MG63 (cell line): Measurements from ENCODE around the gene UBE2L3. TPM values are rescaled to one million over a fixed set of nuclear protein-coding genes. Genes with fewer than 3 reads are reported as not detected.
"Not testable (repeated sequence)": the region's sequence is repeated elsewhere in the genome, so short reads cannot be mapped to it uniquely, and the experiment has no call there.

Experiments used
- DNase-seq: peaks from one replicate; pipeline ENCODE4 v3.0.0-alpha.2; 2020
- H3K27me3 ChIP-seq: fragments of 250-450 bp; sonication (Bioruptor Pico); 2 replicates; pipeline ENCODE4 v1.5.1; 2020; ENCODE audit warnings: mild to moderate bottlenecking, moderate library complexity
- H3K36me3 ChIP-seq: fragments of 250-450 bp; sonication (Bioruptor Pico); 2 replicates; pipeline ENCODE4 v1.5.1; 2020; ENCODE audit warnings: mild to moderate bottlenecking, moderate library complexity
- H3K4me3 ChIP-seq: fragments of 250-450 bp; sonication (Bioruptor Pico); 2 replicates; pipeline ENCODE4 v1.5.1; 2020; ENCODE audit warnings: mild to moderate bottlenecking, moderate library complexity
- H3K9me3 ChIP-seq: fragments of 250-450 bp; sonication (Bioruptor Pico); 2 replicates; pipeline ENCODE4 v1.5.1; 2020; ENCODE audit warnings: mild to moderate bottlenecking, moderate library complexity
- total RNA-seq: library from RNA; depleted of rRNA; stranded (reverse); fragments of >200 nt; shearing (Covaris generic); gene quantifications from 2 replicates; pipeline ENCODE4 v1.2.3, GENCODE V29; 2014; ENCODE audit warnings: low replicate concordance

Gene UBE2L3
- total RNA-seq, 1 experiment from 2014 or later, result 37.1 TPM

- no peak overlapping the region for H3K4me3 ChIP-seq
- no peaks in the 10 kb centered on the region for H3K9me3 ChIP-seq
- DNase-seq, result peak; percentile 70
- H3K27me3 ChIP-seq, result no peaks in the 10 kb centered on the region
- H3K36me3 ChIP-seq, result peaks cover 51% of the 10 kb centered on the region
Observed at GRCh38 chr22:21591695-21592094, 24.2 kb downstream of the UBE2L3 start.

- Histone ChIP-seq H3K4me3 (no peak overlapping the region), H3K36me3 (peaks cover 55% of the 10 kb centered on the region), H3K27me3 (no peaks in the 10 kb centered on the region), H3K9me3 (no peaks in the 10 kb centered on the region)
- no peak for DNase-seq
Observed at GRCh38 chr22:21592422-21592821, 24.9 kb downstream of the UBE2L3 start.

GRCh38 chr22:21593406-21594232 is 26.1 kb downstream of the UBE2L3 start:
- no peak for DNase-seq
- Histone ChIP-seq H3K36me3 (peaks cover 57% of the 10 kb centered on the region), H3K4me3 (no peak overlapping the region), H3K27me3 (no peaks in the 10 kb centered on the region), H3K9me3 (no peaks in the 10 kb centered on the region)

GRCh38 chr22:21594865-21595452 is 27.4 kb downstream of the UBE2L3 start:
- Histone ChIP-seq H3K9me3 (no peaks in the 10 kb centered on the region), H3K27me3 (no peaks in the 10 kb centered on the region), H3K4me3 (no peak overlapping the region), H3K36me3 (peaks cover 60% of the 10 kb centered on the region)
- no peak for DNase-seq

- not testable (repeated sequence) for H3K4me3 ChIP-seq, H3K27me3 ChIP-seq, DNase-seq, H3K9me3 ChIP-seq
- peaks cover 57% of the 10 kb centered on the region for H3K36me3 ChIP-seq
Observed at GRCh38 chr22:21596356-21597135, 29.0 kb downstream of the UBE2L3 start.

- DNase-seq, result no peak
- Histone ChIP-seq H3K9me3 (no peaks in the 10 kb centered on the region), H3K36me3 (peaks cover 49% of the 10 kb centered on the region), H3K27me3 (no peaks in the 10 kb centered on the region), H3K4me3 (no peak overlapping the region)
Observed at GRCh38 chr22:21598302-21598701, 30.8 kb downstream of the UBE2L3 start.

- Histone ChIP-seq H3K36me3 (peaks cover 40% of the 10 kb centered on the region), H3K27me3 (no peaks in the 10 kb centered on the region), H3K9me3 (no peaks in the 10 kb centered on the region), H3K4me3 (no peak overlapping the region)
- DNase-seq, result no peak
Observed at GRCh38 chr22:21599053-21599893, 31.8 kb downstream of the UBE2L3 start.

GRCh38 chr22:21602579-21602978 is 35.1 kb downstream of the UBE2L3 start:
- Histone ChIP-seq H3K27me3 (no peaks in the 10 kb centered on the region), H3K4me3 (no peak overlapping the region), H3K36me3 (peaks cover 22% of the 10 kb centered on the region), H3K9me3 (no peaks in the 10 kb centered on the region)
- no peak for DNase-seq

GRCh38 chr22:21603973-21604372 is 36.5 kb downstream of the UBE2L3 start:
- no peaks in the 10 kb centered on the region for H3K27me3 ChIP-seq
- DNase-seq, result no peak
- peaks cover 25% of the 10 kb centered on the region for H3K36me3 ChIP-seq
- no peaks in the 10 kb centered on the region for H3K9me3 ChIP-seq
- no peak overlapping the region for H3K4me3 ChIP-seq

- DNase-seq, result no peak
Observed at GRCh38 chr22:21605887-21606564, 38.5 kb downstream of the UBE2L3 start.

GRCh38 chr22:21606775-21607174 is 39.3 kb downstream of the UBE2L3 start:
- H3K36me3 ChIP-seq, result peaks cover 43% of the 10 kb centered on the region
- DNase-seq, result no peak
- H3K27me3 ChIP-seq, result no peaks in the 10 kb centered on the region
- H3K9me3 ChIP-seq, result no peaks in the 10 kb centered on the region
- no peak overlapping the region for H3K4me3 ChIP-seq

More at GRCh38 chr22:21605887-21606564, 38.5 kb downstream of the UBE2L3 start:
- no peak overlapping the region for H3K4me3 ChIP-seq
- no peaks in the 10 kb centered on the region for H3K9me3 ChIP-seq
- no peaks in the 10 kb centered on the region for H3K27me3 ChIP-seq
- peaks cover 36% of the 10 kb centered on the region for H3K36me3 ChIP-seq

GRCh38 chr22:21609556-21610157 is 42.1 kb downstream of the UBE2L3 start:
- peaks cover 53% of the 10 kb centered on the region for H3K36me3 ChIP-seq
- not testable (repeated sequence) for H3K27me3 ChIP-seq, H3K4me3 ChIP-seq, H3K9me3 ChIP-seq, DNase-seq

GRCh38 chr22:21611210-21611977 is 43.9 kb downstream of the UBE2L3 start:
- no peak for DNase-seq
- peaks cover 55% of the 10 kb centered on the region for H3K36me3 ChIP-seq
- no peaks in the 10 kb centered on the region for H3K27me3 ChIP-seq
- H3K9me3 ChIP-seq, result no peaks in the 10 kb centered on the region
- H3K4me3 ChIP-seq, result no peak overlapping the region

GRCh38 chr22:21612858-21613257 is 45.3 kb downstream of the UBE2L3 start:
- no peak overlapping the region for H3K4me3 ChIP-seq
- H3K9me3 ChIP-seq, result no peaks in the 10 kb centered on the region
- peaks cover 48% of the 10 kb centered on the region for H3K36me3 ChIP-seq

More at GRCh38 chr22:21612858-21613257, 45.3 kb downstream of the UBE2L3 start:
- no peaks in the 10 kb centered on the region for H3K27me3 ChIP-seq
- no peak for DNase-seq
